ENCODE results near the gene LINC01488.

Gene LINC01488

DNA sequence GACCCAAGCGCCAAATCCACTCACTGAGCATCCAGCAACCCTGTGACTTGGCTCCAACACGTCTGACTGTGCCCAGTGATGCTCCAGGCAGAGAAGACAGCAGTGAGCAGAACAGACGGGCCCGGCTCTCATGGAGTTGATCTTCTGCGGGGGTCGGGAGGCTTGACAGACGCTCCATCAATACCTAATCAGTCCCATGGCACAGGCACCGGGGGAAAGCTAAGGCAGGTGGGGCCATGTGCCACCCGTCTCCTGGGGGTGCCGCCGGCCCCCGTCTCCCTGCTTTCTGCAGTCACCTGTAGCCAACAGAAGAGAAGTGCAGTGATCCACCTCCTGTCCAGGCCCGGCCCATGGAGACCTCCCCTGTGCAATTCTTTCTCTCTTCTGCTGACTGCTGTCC, 47.5 kb downstream of the LINC01488 start:
- no peak for DNase-seq (ENCODE audit: low read depth in 2 of 2)

DNA sequence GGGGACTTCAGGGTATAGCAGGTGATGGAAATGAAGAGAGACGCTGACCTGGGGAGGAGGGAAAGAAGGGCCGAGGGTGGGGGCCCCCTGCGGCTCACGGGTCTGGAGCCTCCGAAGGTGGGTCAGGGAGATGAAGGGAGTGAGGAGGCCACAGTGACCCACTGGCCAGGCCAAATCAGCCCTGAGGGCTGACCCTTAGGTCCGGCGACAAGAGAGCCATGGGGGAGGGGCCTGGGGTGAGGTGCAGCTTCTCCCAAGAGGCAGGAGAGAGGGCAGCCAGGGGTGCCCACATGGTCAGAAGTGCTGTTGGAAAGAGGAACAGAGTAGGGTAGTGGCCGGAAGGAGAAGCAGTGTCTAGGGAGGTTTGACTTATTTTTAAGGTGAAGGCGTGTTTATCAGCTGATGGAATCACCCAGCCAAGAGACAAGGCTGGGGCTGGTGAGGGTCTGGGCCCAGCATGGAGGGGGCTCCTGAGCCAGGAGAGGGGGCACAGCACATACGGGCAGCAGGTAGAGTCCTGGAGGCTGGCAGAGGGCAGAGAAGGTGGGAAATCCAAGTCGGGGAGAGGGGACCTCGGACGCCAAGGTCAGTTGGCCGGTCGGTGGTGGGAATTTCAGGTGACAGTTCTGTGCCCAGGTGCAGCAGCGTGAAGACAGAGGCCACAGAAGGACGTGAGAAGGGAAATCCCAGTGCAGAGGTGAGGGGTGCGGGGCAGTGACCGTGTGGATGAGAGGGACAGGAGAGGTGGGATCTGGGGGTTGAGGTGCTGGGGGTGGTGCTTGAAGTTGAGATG, 49.0 kb downstream of the LINC01488 start:
- DNase-seq (ENCODE audit: low read depth in 2 of 2): no peak

DNA sequence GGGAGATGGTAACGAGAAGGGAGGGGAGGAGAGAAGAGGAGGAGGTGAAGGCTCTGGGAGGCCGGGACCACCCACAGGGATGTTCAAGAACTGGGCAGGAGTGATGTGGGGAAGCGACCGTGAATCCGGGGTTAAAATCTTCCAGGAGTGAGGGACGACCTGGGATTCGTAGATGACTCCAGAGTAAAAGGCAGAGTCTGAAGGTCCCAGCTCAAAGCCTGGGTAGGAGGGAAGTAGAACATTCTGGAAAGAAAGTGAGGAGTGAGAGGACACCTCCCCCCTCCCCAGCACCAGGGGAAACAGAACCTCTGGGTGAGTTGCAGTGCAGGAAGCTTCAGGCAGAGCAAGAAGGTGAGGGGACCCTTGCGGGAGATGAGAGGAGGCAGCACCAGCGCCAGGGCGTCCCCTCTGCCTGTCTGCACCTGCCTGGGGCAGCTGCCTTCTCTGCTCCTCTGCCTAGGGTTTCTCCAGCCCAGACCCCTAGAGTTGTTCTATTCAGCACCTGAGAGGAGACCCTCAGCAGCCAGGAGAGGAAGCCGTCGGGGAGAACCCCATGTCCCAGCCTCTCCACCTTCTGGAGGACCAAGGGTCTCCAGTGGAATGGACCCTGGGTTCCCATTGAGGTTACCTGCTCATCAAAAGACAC, 49.7 kb downstream of the LINC01488 start:
- DNase-seq (ENCODE audit: low read depth in 2 of 2): no peak

DNA sequence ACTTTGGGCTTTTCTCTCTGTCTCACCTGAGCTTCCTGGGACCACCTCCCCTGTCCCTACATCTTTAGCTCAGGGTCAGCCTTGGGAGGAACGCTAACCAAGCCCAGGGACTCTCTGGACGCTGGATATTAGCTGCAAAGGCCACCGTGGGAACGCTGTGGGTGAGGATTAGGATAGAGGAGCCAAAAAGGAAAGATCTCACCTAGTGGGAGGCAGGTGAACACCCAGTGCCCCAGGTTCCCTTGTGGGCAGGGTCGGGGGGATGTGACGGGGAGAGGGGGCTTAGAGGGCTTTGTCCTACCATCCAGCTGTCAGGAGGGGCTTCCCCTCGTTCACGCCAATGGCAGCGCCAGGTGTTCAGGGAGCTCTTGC, 50.2 kb downstream of the LINC01488 start:
- DNase-seq (ENCODE audit: low read depth in 2 of 2): no peak

DNA sequence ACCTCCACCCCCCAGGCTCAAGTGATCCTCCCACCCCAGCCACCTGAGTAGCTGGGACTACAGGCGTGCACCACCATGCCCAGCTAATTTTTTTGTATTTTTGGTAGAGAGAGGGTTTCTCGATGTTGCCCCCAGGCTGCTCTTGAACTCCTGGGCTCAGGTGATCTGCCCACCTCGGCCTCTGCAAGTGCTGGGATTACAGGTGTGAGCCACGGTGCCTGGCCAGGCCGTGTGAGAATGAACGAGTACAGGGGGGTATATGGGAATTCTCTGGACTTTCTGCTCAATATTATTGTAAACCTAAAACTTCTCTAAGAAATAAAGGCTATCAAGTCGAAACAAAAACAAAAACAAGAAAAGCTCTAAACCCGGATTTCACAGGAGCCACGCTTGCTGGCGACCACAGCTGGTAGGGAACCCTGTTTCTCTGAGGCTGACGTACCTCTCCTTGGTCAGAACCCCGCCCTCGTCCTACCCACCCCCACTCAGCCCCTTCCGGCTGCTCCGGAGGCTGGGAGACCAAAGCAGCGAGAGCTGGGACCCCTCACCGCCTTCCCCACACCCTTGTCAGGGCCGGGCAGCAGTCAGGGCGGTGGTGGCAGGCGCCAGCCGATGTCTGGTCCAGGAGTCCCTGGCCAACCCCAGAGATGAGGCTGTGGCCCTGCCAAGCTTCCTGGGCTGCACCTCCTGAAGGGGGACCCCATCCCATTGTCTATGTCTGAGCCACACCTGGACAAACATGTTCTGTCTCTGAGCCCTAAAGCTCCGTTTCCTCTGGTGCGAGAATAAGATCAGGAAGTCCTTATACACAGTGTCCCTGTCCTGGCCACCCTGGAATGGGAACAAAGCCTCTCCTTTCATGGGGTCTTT, 52.1 kb downstream of the LINC01488 start:
- no peak for DNase-seq (ENCODE audit: low read depth in 2 of 2)

DNA sequence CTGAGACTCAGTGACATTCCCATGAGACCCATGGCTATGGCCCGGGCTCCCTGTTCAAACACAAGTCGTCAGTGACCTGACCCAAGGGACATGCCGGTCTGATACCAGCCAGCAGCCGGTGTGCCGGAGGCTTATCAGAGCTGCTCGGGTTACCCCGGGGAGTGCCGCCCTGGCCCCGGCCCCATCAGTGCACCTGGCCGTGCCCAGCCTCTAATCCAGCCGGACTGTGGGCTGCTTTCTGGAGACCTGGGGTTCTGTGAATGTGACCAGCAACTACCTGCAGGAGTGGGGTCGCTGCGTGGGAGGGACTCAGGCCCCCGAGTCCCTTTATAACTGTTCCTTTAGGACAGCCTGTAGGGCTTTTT, 52.7 kb downstream of the LINC01488 start:
- DNase-seq (ENCODE audit: low read depth in 2 of 2): no peak

DNA sequence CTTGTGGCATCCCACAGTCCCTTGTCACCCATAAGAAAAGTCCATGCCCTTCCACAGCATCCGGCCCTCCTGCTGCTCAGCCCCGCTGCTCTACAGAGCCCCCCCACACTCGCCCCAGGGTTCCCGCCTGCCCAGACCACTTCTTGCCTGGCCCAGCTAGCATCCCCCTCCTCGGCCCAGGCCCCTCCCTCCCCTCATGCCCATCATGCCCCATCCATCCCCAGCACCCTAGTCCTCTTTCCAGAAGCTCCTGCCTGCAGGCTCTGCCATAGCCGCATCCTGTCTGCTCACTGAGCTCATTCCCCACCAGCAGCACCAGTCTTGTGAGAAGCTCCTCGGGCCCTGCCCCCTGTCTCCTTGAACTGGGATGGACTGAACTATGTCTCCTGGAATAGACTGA, 54.4 kb downstream of the LINC01488 start:
- no peak for DNase-seq (ENCODE audit: low read depth in 2 of 2)

DNA sequence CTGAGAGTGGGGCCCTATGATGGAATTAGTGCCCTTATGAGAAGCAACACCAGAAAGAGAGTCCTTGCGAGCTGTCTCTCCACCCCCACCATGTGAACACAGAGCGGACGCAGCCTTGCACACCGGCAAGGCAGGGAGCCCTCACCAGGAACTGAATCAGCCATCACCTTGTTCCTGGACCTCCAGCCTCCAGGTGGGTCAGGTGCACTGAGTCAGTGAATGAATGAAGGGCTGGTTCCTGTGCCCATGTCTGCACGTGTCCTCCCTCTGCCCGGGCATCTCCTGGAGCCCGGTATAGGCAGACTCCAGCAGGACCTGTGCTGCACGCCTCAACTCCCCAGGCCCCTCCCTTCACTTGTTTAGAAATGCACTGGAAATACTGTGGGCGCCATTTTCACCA, 54.9 kb downstream of the LINC01488 start:
- no peak for DNase-seq (ENCODE audit: low read depth in 2 of 2)

DNA sequence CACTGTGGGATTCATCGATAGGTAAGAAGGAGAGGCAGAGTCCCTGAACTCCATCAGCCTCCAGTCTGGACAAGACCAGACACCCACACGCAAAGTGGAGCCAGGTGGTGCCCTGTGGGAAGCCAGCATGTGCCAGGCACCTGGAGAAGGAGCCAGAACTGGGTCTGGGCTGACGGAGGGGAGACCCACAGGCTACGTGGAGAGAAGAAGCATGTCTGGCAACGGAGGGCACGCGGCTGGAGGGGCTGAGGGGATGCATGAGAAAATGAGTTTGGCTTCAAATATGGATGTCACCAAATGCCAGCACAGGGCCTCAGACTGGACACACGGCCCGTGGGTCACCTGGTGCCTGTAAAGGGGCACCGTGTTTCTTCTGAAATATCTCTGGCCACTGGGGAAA, 55.7 kb downstream of the LINC01488 start:
- no peak for DNase-seq (ENCODE audit: low read depth in 2 of 2)

DNA sequence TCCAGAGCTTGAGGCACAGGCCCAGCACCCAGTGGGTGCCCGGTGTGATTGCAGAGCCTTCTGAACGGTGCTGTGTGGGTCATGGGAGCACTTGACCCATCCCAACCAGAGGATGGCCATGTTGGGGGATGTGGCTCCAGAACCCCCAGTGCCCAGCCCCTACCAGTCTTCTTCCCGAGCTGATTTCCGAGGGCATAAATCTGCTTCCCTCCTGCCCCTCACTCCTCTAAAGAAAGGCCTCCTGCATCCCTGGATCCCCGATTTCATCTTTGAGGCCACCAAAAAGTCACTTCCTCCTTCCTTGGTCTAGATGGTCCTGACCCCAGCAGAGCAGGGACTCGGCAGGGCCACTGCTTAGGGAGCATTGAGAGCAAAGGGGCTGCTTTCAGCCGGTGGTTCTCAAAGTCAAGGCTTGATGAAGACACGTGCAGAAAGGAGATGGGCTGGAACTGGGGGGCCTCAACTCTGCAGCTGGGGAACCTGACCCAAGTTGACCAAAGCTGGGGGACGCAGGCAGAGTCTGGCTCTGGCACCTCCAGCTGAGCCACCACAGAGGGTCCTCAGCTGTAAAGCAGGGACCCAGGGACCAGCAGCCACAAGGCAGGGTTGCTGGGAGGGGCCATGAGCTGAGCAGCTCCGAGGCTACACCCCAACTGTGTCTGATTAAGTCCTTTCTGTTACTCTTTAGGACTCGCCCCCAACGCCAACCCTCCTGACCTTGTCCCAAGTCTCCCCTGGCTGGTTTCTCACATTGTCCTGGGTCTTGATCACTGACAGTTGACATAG, 56.6 kb downstream of the LINC01488 start:
- DNase-seq (ENCODE audit: low read depth in 2 of 2): no peak

DNA sequence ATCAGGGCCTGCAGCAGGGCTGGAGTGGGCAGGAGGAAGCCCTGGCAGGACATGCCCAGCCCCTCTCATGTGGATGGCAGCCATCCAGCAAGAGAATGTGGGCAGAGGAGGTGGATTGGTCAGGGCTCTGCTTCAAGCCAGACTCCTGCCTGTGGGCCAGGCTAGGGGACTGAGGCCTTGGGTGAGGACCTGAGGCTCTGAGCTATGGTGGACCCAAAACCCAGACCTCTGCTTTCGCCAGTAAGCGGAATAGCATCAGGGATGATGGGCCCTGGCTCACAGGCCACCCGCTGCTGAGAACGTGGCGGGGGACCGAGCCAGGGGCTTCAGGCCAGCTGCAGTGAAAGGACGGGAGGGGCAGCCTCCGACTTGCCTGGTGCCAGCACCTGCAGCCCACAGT, 57.4 kb downstream of the LINC01488 start:
- DNase-seq (ENCODE audit: low read depth in 2 of 2): no peak

DNA sequence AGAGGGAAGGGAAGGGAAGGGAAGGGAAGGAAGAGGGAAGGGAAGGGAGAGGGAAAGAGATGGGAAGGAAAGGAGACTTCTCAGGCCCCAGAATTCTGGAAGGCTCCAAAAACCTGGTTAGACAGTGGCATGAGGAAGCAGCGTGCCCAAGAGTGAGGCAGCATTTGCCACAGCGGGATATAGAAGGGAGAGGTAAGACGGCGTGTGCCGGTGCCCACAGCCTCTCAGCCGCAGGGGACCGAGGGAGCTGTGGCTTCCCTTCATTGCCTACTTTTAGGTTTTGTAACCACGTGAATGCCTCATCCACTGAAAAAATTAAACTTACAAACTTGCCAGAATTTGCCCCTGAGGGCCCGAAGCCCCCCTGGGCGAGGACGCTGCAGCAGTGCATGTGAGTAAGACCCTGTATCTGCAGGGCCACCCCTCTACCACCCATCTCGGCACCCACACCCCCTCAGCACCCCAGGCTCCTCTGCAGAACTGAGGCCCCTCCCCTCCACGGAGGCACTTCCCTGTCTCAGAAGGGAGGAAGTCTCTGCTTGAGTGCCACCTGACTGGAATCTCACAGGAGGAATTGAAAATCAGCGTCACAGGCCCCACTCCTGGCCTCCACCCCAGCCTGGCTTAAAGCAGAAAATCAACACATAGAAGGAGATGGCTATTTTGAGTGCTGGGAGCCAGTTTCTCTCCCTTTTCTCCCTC, 58.1 kb downstream of the LINC01488 start:
- no peak for DNase-seq (ENCODE audit: low read depth in 2 of 2)

DNA sequence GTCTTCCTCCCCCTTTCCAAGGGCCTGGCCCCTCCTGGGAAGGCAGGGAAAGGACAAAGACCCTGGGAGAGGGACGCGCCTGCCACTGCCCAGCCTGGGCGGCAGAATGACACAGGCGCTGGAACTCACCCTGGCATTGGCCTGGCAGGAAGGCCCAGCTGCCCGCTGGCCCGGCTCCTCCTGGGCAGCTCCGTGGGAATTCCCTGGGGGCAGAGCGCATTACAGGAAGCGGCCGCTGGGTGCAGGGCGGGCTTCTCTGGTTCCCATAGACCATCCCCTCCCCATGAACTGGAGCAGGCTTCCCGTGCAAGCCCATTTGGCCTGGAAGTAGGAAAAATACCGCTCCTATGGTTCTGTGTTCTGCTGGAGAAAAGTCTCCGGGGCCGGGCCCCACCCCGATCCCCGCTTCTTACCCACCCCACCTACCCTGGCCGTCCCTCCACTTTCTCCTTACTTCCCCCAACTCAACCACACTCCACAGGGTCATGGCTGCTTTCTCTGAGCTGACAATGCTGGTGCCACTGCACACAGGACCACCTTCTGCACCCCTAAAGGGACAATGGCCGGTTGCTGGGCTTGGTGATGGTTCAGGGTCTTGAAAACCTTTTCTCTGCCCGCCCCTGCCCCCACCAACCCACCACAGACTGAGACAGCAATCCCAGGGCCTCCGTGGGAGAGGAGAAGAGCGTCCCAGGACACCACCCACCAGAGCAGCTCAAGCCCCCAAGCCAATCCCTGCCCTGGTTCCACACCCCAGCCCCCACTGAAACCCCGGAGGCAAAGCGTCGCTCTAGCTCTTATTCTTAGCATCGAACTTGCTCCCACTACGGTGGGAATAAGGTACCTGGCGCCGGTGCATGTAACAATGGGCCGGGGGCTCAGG, 58.9 kb downstream of the LINC01488 start:
- no peak for DNase-seq (ENCODE audit: low read depth in 2 of 2)

DNA sequence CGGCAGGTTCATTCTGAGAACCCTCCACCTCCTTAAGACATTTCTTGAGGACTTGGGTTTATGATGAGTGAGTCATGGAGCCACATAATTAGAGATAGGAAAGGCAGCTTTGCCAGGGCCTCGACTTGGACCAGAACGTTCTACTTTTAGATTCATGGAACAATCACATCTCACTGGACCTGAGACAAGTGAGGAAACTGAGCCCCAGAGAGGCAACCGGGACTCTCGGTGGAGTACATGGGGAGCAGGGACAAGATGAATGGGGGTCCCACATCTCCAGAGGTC, 59.5 kb downstream of the LINC01488 start:
- no peak for DNase-seq (ENCODE audit: low read depth in 2 of 2)

DNA sequence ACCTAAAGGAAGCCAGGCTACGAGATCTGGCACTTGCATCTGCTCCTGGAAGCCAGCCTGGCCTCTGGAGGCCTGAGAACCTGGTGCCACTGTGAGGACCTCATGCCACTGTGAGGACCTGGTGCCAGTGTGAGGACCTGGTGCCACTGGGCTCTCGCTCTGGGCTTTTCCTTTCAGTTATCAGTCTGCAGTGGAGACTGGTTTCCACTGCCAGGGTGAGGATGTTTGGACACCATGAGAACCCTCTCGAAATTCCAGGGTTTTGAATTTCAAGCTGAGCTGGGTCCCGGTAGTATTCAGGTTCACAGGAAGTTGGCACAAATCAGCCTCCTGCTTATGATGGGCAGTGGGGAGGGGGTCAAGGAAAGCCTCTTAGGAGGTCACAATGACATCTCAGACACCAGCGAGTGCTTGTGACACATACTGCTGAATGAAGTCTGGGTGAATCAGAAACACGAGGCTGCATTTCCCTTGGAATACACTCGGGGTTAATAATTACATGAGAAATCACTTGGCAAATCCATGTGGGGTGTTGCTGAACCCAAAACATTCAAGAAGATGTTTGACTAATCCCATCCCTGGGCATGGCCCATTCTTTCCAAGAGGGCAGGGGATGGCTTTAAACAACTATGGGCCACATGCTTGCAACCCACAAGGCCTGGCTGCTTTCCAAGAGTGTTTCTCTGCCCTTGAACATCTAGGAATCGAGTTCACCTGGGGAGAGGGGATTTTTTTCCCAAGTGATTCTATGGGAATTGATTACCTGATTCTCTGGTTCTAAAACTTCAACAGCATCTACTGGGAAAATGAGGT, 60.2 kb downstream of the LINC01488 start:
- no peak for DNase-seq (ENCODE audit: low read depth in 2 of 2)

DNA sequence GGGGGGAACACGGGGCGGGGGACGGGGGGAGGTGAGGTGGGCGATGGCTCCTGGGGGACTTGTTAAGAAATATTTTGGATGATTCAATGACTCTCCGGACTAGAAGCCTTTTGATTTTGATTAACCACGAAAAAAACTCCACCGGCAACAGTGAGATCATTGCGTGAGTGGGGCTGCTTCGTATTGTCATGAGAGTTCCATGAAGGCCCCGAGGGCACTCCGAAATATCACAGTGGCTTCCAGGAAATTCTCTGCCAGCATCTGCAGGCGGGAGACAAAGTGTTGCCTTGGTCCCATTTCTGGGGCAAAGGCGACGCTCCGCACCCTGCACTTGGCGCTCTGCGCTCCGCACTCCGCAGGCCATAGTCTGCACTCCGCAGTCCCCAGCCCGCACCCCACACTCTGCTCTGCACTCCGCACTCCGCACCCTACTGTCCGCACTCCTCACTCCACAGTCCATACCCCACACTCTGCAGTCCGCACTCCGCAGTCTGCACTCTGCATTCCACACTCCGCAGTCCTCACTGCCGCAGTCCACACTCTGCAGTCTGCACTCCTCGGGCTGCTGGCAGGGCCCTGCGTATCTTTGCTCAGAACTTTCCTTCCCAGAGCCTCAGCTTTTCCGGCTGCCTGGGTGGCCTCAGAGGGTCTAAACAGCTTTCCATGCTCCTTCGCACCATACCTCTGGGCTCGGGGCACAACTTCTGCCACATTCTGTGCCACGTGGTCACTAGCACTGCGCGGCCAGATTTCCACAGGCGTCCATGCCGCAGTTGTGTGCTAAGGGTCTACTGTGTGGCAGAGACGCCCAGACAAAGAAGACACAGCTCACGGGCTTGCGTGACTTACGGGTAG, 61.1 kb downstream of the LINC01488 start:
- DNase-seq (ENCODE audit: low read depth in 2 of 2): no peak

Measured in activated CD8-positive, alpha-beta memory T cell treated with anti-CD3 and anti-CD28 coated beads for 4 hours (primary cell).